Bronchial epithelial cell (primary cell): ENCODE results near the gene CCDC8. TPM values are rescaled to one million over a fixed set of nuclear protein-coding genes. Genes with fewer than 3 reads are reported as not detected.
"Not testable (repeated sequence)": the region's sequence is repeated elsewhere in the genome, so short reads cannot be mapped to it uniquely, and the experiment has no call there.

Experiments used
- DNase-seq: peaks from one replicate; pipeline ENCODE4 v3.0.0-alpha.2; 2010; ENCODE audit warnings: low read depth
- FAIRE-seq: peaks from 2 replicates; lab custom pipeline; 2011; peaks lifted over from hg19 to GRCh38; lab: Jason Lieb, UNC
- H3K27me3 ChIP-seq: 2 replicates; pipeline ENCODE4 v1.5.1; 2011; ENCODE audit warnings: low read length; ENCODE audit not compliant: control insufficient read depth, insufficient read depth
- H3K36me3 ChIP-seq: 2 replicates; pipeline ENCODE4 v1.5.1; 2011; ENCODE audit warnings: low read length; ENCODE audit not compliant: control insufficient read depth, insufficient read depth
- H3K4me3 ChIP-seq: 2 replicates; pipeline ENCODE4 v1.5.1; 2011; ENCODE audit warnings: mild to moderate bottlenecking, low read depth, low read length, control low read depth
- CTCF ChIP-seq: IDR thresholded peaks from 2 replicates; pipeline ENCODE4 v1.5.1; 2011; ENCODE audit warnings: mild to moderate bottlenecking, moderate library complexity, low read length, control low read depth, inconsistent platforms; ENCODE audit not compliant: insufficient read depth, severe bottlenecking
- total RNA-seq: library from RNA; depleted of rRNA; stranded (reverse); fragments of >200 nt; gene quantifications from 2 replicates; pipeline ENCODE4 v1.2.1, GENCODE V29; 2014

Gene CCDC8
- total RNA-seq, 1 donor from 2014 or later: 10.3 TPM

- peak; percentile 40 for FAIRE-seq
- no peaks in the 10 kb centered on the region for H3K27me3 ChIP-seq
- H3K4me3 ChIP-seq: no peak overlapping the region
- DNase-seq: no peak
- no peaks in the 10 kb centered on the region for H3K36me3 ChIP-seq
- TF ChIP-seq CTCF: no peak
Observed at GRCh38 chr19:46402725-46403124, 10.6 kb downstream of the CCDC8 start.

GRCh38 chr19:46397801-46398479 lies 15.4 kb downstream of the CCDC8 start:
- not testable (repeated sequence) for H3K27me3 ChIP-seq, H3K4me3 ChIP-seq, H3K36me3 ChIP-seq, DNase-seq, FAIRE-seq

GRCh38 chr19:46394402-46394797 lies 19.0 kb downstream of the CCDC8 start:
- DNase-seq (no peak), FAIRE-seq (no peak)
- Histone ChIP-seq H3K4me3 (no peak overlapping the region), H3K36me3 (peaks cover 9% of the 10 kb centered on the region), H3K27me3 (no peaks in the 10 kb centered on the region)
- TF ChIP-seq CTCF: no peak

- no peak for FAIRE-seq
- Histone ChIP-seq H3K4me3 (no peak overlapping the region), H3K36me3 (peaks cover 12% of the 10 kb centered on the region), H3K27me3 (no peaks in the 10 kb centered on the region)
- no peak for TF ChIP-seq CTCF
- no peak for DNase-seq
Observed at GRCh38 chr19:46393456-46394401, 19.6 kb downstream of the CCDC8 start.

- no peak for TF ChIP-seq CTCF
- Histone ChIP-seq H3K36me3 (peaks cover 19% of the 10 kb centered on the region), H3K4me3 (no peak overlapping the region), H3K27me3 (no peaks in the 10 kb centered on the region)
- no peak for DNase-seq
- no peak for FAIRE-seq
Observed at GRCh38 chr19:46392837-46393236, 20.5 kb downstream of the CCDC8 start.

GRCh38 chr19:46392252-46392801 lies 21.0 kb downstream of the CCDC8 start:
- Histone ChIP-seq H3K27me3 (no peaks in the 10 kb centered on the region), H3K36me3 (peaks cover 24% of the 10 kb centered on the region), H3K4me3 (no peak overlapping the region)
- FAIRE-seq (no peak), DNase-seq (no peak)
- no peak for TF ChIP-seq CTCF
